H7 (cell line): Measurements from ENCODE around the gene NBPF1. TPM values are rescaled to one million over a fixed set of nuclear protein-coding genes. Genes with fewer than 3 reads are reported as not detected.
"Not testable (repeated sequence)": the region's sequence is repeated elsewhere in the genome, so short reads cannot be mapped to it uniquely, and the experiment has no call there.

Experiments used
- DNase-seq: peaks from one replicate; pipeline ENCODE4 v3.0.0; 2012
- H3K27me3 ChIP-seq: 2 replicates; pipeline ENCODE4 v1.6.0; 2011; ENCODE audit warnings: mild to moderate bottlenecking, low read length; ENCODE audit not compliant: control insufficient read depth, insufficient read depth
- H3K36me3 ChIP-seq: replicated peaks from 2 replicates; pipeline ENCODE4 v1.5.1; 2011; ENCODE audit warnings: low read length; ENCODE audit not compliant: control insufficient read depth, insufficient read depth
- H3K4me3 ChIP-seq: 2 replicates; pipeline ENCODE4 v1.5.1; 2011; ENCODE audit warnings: low read depth, mild to moderate bottlenecking, control low read depth, low read length, moderate library complexity; ENCODE audit not compliant: insufficient read depth
- total RNA-seq: library from RNA; depleted of rRNA; stranded (reverse); fragments of >200 nt; shearing (Covaris generic); gene quantifications from 2 replicates; pipeline ENCODE4 v1.2.3, GENCODE V29; 2014

Gene NBPF1
- total RNA-seq, 1 experiment from 2014 or later = 6.8 TPM

DNA sequence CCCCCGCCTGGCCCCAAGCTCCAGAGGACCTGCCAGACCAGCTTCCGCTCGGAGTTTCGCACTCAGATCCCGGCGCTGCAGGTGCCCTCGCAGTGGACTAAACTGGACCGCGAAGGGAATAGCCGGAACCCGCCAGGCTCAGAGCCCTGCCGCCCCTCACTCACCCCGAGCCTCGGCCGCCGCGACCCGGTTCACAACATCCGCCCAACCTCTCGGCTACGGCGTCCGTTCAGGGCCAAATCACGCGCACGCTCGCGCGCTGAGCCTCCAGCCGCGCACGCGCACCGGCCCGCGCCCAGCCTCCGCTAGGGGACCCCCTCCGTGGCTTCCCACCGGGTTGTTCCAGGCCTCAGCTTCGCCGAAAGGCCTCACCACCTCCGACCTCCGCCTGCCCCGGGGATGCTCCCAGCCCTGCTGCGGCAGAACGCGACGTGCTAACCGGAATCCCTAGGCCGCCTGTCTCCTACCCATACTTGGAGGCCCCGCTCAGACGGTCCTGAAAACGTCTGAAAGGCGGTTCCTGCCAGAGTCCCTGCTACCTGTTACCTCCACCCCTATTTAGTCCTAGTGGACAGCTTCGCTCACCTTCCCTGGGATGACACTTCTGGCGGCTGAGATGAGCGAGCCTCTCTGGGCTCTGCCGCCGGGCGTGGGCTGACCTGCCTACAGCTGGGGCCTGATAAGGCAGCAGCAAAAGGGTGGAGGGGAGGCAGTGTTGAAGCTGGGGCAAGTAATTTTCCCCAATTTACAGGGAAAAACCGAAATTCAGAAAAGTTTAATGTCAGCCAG is 31.3 kb upstream of the NBPF1 start:
- not testable (repeated sequence) for H3K27me3 ChIP-seq, H3K36me3 ChIP-seq
- H3K4me3 ChIP-seq = peak overlapping the region; percentile 97
- DNase-seq = peak; percentile 99

DNA sequence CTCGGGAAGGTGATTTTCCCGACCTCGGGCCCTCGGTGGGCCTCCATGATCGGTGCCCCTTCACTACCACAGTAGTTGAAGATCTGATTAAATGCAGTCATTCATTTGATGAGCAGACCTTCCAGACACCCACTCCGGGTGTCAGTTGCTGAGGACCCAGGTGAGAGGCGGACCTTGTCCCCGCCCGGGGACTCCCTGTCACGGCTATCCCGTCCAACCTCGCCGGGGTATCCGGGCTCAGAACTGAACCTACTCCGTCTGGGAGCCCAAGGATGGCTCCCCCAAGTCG is 30.8 kb upstream of the NBPF1 start:
- H3K36me3 ChIP-seq = no peaks in the 10 kb centered on the region; the same call in 1 of the 2 replicates
- no peak for DNase-seq
- peak overlapping the region; percentile 97 for H3K4me3 ChIP-seq
- peaks cover 7% of the 10 kb centered on the region for H3K27me3 ChIP-seq

DNA sequence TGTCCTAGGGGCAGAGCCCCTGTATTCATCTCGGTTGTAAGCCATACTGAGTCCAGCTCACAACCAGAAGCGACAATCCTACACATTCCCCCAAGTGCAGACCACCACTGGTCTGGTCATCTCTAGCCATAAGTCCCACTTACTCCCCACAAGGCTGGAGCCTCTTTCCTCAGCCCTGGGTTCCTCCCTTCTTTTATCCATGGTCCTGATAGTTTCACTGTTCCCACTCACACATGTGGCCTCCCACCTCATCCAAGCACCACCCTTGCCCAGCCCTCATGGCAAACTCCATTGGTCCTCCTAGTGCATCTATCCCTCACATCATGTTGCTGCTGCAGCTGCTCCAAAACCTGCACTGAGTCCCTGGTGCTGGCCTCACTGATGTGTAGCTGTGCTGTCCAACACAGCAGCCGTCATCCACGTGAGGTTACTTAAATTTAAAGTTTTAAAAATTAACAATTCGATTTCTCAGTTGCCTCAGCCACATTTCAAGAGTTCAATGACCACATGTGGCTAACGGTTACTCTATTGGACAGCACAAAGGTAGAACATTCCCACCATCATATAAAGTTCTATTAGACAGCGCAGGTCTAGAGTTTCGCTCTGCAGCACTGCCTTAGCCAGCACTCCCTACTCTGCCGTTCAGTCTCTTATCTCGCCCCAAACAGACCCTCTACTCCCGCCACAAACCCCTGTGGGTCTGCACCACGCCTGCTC is 30.3 kb upstream of the NBPF1 start:
- H3K27me3 ChIP-seq, DNase-seq, H3K36me3 ChIP-seq: not testable (repeated sequence)
- H3K4me3 ChIP-seq = peak overlapping the region; percentile 97

DNA sequence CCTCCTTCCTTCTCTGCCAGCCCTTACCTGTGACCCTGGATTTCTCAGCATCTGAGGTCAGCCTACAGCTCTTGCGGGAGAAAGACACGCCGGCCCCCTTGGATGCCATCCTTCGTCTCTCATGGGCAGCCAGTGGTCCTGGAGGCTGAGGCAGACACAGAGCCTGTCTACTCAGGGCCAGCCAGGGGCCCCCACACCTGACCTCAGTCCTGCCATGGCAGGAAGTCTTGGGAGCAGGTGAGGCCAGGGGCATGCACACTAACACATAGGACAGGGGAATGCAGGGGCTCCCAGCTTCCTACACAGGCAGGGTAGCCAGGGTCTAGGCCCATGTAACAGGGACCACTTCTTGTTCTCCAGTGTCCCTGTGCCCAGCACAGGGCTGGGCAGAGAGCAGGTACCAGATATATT is 29.6 kb upstream of the NBPF1 start:
- not testable (repeated sequence) for H3K36me3 ChIP-seq, DNase-seq, H3K4me3 ChIP-seq, H3K27me3 ChIP-seq

DNA sequence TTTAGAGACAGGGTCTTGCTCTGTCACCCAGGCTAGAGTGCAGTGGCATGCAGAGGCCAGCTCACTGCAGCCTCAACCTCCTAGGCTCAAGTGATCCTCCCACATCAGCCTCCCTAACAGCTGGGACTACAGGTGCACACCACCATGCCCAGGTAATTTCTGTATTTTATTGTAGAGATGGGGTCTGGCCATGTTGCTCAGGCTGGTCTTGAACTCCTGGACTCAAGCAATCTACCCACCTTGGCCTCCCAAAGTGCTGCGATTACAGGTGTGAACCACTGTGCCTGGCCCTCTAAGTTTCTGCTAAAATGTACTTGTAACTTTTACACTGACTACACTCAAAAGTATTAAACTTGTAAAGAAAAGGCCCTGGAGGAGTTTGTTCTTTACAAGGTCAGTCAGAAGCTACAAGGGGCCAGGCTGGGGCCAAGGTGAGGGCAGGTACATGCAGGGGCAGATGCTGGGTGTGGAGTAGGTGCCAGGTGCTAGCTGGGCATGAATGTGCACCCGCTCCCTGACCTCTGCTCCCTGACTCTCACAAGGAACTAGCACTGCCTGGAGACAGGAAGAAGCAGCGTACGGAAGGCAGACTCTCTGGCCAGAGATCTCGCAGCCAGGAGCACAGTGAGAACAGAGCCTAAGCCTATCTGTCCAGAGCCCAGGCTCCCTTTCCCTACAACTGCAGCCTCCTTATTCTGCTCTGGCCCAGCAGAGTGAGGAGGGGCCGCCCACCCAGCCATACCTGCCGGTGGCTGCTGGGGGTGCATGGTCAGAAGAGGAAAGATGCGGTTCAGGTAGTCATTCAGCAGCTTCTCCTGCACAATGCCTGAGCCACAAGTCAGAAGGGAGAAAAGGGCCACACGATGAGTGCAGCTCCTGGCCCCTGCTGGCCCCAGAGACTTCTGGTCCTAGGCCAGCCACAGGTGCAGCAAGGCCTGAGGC is 28.9 kb upstream of the NBPF1 start:
- not testable (repeated sequence) for DNase-seq

DNA sequence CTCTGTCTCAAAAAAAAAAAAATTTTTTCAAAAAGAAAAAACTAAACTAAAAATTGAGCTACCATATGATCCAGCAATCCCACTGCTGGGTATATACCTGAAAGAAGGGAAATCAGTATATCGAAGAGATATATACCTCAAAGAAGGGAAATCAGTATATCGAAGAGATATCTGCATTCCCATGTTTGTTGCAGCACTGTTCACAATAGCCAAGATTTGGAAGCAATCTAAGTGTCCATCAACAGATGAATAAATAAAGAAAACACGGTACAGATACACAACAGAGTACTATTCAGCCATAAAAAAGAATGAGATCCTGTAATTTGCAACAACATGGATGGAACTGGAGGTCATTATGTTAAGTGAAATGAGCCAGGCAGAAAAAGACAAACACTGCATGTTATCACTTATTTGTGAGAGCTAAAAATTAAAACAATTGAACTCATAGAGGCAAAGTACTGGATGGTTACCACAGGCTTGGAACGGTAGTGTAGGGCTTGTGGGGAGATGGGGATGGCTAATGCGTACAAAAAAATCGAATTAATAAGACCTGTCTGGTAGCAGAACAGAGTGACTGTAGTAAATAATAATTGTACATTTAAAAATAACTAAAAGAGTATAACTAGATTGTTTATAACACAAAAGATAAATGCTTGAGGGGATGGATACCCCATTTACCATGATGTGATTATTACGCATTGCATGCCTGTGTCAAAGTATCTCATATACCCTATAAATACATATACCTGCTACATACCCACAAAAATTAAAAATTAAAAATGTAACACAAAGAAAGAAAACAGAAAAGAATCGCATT is 28.0 kb upstream of the NBPF1 start:
- not testable (repeated sequence) for DNase-seq, H3K27me3 ChIP-seq, H3K4me3 ChIP-seq, H3K36me3 ChIP-seq

More for the DNA sequence above, 28.9 kb upstream of the NBPF1 start:
- H3K4me3 ChIP-seq, H3K27me3 ChIP-seq, H3K36me3 ChIP-seq: not testable (repeated sequence)

DNA sequence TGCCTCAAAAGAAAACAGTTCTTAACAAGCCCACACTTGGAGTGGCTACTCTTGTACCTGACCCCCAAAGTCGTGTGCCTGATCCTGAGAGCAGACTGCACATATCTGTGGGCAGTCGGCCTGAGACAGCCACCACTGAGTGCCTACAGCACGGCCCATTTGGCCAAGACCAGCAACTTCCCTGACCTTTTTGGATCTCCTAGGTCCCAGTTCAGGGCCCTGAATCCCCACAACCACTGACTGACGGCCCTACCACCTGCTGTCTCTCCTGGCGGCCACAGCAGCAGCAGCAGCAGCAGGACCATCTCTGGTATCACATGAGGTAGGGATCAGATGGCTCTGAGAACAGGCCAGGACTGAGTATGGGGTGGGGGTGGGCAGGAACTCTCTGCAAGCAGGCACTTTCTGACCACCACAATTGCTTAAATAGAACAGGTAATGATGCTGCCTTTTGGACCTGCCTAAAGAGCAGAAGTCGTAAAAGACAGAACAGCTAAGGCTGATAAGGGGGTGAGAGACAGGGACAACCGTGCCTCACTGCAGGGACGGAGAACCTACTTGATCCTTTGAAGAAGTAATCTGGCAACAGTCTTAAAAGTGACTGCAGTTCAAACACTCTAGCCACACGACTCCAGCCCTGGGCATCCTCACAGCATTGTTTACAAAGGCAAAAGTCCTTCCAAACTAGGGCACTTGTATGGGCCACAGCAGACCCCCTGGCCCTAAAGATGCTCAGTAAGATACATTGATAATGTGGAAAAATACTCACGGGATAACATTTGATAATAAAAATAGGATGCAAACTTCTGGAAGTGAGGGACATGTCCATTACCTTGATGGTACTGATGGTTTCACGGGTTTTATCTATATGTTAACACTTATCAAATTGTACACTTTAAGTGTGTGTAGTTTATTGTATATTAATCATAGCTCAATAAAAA is 26.0 kb upstream of the NBPF1 start:
- H3K4me3 ChIP-seq, H3K27me3 ChIP-seq, DNase-seq, H3K36me3 ChIP-seq: not testable (repeated sequence)

DNA sequence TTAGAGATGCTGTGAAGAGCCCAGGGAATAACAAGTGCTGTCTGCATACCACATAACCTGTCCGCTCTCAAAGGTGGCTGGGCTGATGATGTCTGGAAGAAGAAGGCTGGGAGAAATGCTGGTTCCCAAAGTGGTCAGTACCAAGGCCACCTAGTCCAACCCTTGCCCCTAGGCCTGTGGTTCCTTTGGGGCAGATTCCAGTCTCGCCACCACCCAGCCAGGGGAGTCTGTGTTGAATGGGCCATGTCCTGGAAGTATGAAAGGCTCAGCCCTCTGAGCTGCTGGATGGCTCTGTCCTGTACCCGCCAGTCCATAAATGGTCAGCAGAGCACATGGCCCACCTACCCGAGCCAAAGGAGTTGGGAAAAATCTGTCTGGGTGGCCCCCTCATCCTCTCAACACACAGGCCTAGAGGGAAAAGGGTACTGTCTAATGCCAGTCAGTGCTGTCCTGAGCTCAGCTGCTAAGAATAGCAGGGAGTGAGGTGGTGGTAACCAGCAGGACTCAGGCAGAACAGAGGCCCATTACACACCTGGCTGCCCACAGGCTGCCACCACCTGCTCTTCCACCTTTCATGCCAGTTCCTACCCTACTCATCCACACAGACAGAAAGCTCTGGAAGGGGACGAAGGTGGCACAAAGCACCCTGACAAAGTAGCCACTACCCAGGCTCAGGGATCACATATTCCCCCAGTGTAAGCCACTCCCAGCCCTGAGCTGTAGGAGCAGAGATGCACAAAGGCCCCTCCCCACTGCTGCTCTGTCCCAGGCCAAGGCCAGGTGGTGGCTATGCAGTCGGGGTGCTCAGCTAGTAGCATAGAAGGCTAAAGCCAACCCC is 24.8 kb upstream of the NBPF1 start:
- H3K36me3 ChIP-seq, H3K4me3 ChIP-seq: not testable (repeated sequence)

DNA sequence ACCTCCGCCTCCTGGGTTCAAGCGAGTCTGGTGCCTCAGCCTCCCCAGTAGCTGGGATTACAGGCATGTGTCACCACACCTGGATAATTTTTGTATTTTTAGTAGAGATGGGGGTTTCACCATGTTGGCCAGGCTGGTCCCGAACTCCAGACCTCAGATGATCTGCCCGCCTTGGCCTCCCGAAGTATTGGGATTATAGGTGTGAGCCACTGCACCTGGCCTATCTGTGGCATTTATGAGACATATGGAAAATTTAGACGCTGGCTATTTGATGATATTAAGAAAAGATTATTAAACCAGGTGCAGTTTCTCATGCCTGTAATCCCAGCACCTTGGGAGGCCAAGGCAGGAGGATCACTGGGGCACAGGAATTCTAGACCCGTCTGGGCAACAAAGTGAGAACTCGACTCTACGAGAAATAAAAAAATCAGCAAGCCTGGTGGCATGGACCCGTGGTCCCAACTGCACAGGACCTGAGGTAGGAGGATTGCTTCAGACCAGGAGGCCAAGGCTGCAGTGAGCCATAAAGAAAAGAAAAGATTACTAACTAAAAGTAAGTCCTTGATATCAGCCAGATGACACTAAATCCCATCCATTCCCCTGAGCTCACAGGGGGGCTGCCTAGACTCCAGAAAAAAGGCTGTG is 23.3 kb upstream of the NBPF1 start:
- not testable (repeated sequence) for DNase-seq

More for the DNA sequence above, 24.8 kb upstream of the NBPF1 start:
- DNase-seq, H3K27me3 ChIP-seq: not testable (repeated sequence)

DNA sequence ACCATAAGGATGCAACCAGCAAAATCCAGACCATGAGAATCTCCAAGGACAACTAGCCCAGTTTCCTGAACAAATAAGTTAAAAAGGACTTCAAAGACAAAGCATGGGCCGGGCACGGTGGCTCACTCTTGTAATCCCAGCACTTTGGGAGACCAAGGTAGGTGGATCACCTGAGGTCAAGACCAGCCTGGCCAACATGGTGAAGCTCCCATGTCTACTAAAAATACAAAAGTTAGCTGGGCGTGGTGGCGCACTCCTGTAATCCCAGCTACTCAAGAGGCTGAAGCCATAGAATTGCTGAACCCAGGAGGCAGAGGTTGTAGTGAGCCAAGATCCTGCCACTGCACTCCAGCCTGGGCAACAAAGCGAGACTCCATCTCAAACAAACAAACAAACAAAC is 22.6 kb upstream of the NBPF1 start:
- DNase-seq = not testable (repeated sequence)
- H3K36me3 ChIP-seq = peaks cover 11% of the 10 kb centered on the region

More for the DNA sequence above, 23.3 kb upstream of the NBPF1 start:
- H3K4me3 ChIP-seq, H3K27me3 ChIP-seq: not testable (repeated sequence)
- H3K36me3 ChIP-seq = peaks cover 11% of the 10 kb centered on the region

DNA sequence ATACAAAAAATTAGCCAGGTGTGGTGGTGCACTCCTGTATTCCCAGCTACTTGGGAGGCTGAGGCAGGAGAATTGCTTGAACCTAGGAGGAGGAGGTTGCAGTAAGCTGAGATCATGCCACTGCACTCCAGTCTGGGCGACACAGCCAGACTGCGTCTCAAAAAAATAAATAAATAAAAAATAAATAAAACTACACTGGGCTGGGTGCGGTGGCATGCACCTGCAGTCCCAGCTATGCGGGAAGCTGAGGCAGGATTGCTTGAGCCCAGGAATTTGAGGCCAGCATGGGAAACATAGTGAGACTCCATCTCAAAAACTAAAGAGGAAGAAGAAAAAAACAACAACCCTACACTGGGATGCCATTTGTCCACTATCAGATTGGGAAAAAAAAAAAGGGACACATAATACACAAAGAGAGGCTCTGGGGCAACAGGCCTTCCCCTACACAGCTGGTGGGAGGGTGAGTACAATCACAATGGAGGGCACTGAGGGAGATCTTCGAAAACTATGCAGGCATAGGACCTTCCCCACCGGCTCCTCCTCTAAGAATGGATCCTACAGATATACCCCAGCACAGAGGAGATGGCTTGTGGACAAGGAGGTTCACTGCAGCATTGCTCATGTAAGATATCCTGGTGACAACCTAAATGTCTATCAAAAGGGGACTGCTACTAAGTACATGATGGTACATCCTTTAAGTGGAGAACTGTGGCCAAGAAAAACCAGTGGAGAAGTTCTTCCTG is 20.3 kb upstream of the NBPF1 start:
- not testable (repeated sequence) for H3K27me3 ChIP-seq, H3K4me3 ChIP-seq, DNase-seq
- H3K36me3 ChIP-seq = peaks cover 13% of the 10 kb centered on the region

More for the DNA sequence above, 22.6 kb upstream of the NBPF1 start:
- H3K4me3 ChIP-seq, H3K27me3 ChIP-seq: not testable (repeated sequence)
